ENCODE data around the gene SYNPO2. TPM values are rescaled to one million over a fixed set of nuclear protein-coding genes. Genes with fewer than 3 reads are reported as not detected.

Gene SYNPO2
- total RNA-seq, 1 donor from 2014 or later: 2.9 TPM

GRCh38 chr4:118904935-118905334 lies 16.3 kb downstream of the SYNPO2 start:
- no peak for DNase-seq
- no peak overlapping the region for H3K4me3 Mint-ChIP-seq (ENCODE audit: unreplicated experiment)
- H3K9me3 Mint-ChIP-seq (ENCODE audit: unreplicated experiment): peaks cover 2% of the 10 kb centered on the region
- no peak for TF ChIP-seq CTCF (IDR thresholded peaks at IDR 0.05; ENCODE audit: partially characterized antibody, unreplicated experiment)
- no peaks in the 10 kb centered on the region for H3K36me3 Mint-ChIP-seq (ENCODE audit: unreplicated experiment)
- H3K4me1 Mint-ChIP-seq (ENCODE audit: low read depth, unreplicated experiment): peaks cover 13% of the 10 kb centered on the region
- H3K27ac Mint-ChIP-seq (ENCODE audit: unreplicated experiment): peak overlapping the region; percentile 50
- H3K27me3 Mint-ChIP-seq (ENCODE audit: unreplicated experiment): no peaks in the 10 kb centered on the region

GRCh38 chr4:118905566-118905965 lies 16.9 kb downstream of the SYNPO2 start:
- peak overlapping the region; percentile 49 for H3K27ac Mint-ChIP-seq (ENCODE audit: unreplicated experiment)

GRCh38 chr4:118909173-118909956 lies 20.7 kb downstream of the SYNPO2 start:
- Mint-ChIP-seq H3K36me3 (ENCODE audit: unreplicated experiment) (no peaks in the 10 kb centered on the region), H3K4me3 (ENCODE audit: unreplicated experiment) (peak overlapping the region; percentile 18), H3K4me1 (ENCODE audit: low read depth, unreplicated experiment) (peaks cover 17% of the 10 kb centered on the region), H3K27ac (ENCODE audit: unreplicated experiment) (peak overlapping the region; percentile 73), H3K9me3 (ENCODE audit: unreplicated experiment) (peaks cover 2% of the 10 kb centered on the region), H3K27me3 (ENCODE audit: unreplicated experiment) (no peaks in the 10 kb centered on the region)
- no peak for DNase-seq
- no peak for TF ChIP-seq CTCF (IDR thresholded peaks at IDR 0.05; ENCODE audit: partially characterized antibody, unreplicated experiment)

More at GRCh38 chr4:118905566-118905965, 16.9 kb downstream of the SYNPO2 start:
- no peak for DNase-seq
- H3K36me3 Mint-ChIP-seq (ENCODE audit: unreplicated experiment): no peaks in the 10 kb centered on the region
- no peak overlapping the region for H3K4me3 Mint-ChIP-seq (ENCODE audit: unreplicated experiment)
- TF ChIP-seq CTCF (IDR thresholded peaks at IDR 0.05; ENCODE audit: partially characterized antibody, unreplicated experiment): no peak
- H3K4me1 Mint-ChIP-seq (ENCODE audit: low read depth, unreplicated experiment): peaks cover 17% of the 10 kb centered on the region
- H3K27me3 Mint-ChIP-seq (ENCODE audit: unreplicated experiment): no peaks in the 10 kb centered on the region
- peaks cover 2% of the 10 kb centered on the region for H3K9me3 Mint-ChIP-seq (ENCODE audit: unreplicated experiment)

GRCh38 chr4:118910221-118910620 lies 21.6 kb downstream of the SYNPO2 start:
- TF ChIP-seq CTCF (IDR thresholded peaks at IDR 0.05; ENCODE audit: partially characterized antibody, unreplicated experiment): no peak
- Mint-ChIP-seq H3K4me3 (ENCODE audit: unreplicated experiment) (no peak overlapping the region), H3K27ac (ENCODE audit: unreplicated experiment) (peak overlapping the region; percentile 19), H3K4me1 (ENCODE audit: low read depth, unreplicated experiment) (peaks cover 16% of the 10 kb centered on the region), H3K9me3 (ENCODE audit: unreplicated experiment) (peaks cover under 1% of the 10 kb centered on the region), H3K36me3 (ENCODE audit: unreplicated experiment) (no peaks in the 10 kb centered on the region), H3K27me3 (ENCODE audit: unreplicated experiment) (no peaks in the 10 kb centered on the region)
- DNase-seq: no peak

- no peak for TF ChIP-seq CTCF (IDR thresholded peaks at IDR 0.05; ENCODE audit: partially characterized antibody, unreplicated experiment)
- Mint-ChIP-seq H3K9me3 (ENCODE audit: unreplicated experiment) (no peaks in the 10 kb centered on the region), H3K4me3 (ENCODE audit: unreplicated experiment) (no peak overlapping the region), H3K36me3 (ENCODE audit: unreplicated experiment) (no peaks in the 10 kb centered on the region), H3K27ac (ENCODE audit: unreplicated experiment) (no peak overlapping the region), H3K27me3 (ENCODE audit: unreplicated experiment) (no peaks in the 10 kb centered on the region), H3K4me1 (ENCODE audit: low read depth, unreplicated experiment) (peaks cover 14% of the 10 kb centered on the region)
- DNase-seq: no peak
Observed at GRCh38 chr4:118911238-118911703, 22.6 kb downstream of the SYNPO2 start.

Measured in glutamatergic neuron (in vitro differentiated cells).